Suprapubic skin (tissue), 3 donors: Measurements from ENCODE around the gene MOCOS.

Experiments used
- CTCF ChIP-seq, 2 donors: fragments of 200-600 bp in 1 of 2; fragments of 450-650 bp in 1 of 2; sonication (generic) in 1 of 2; IDR thresholded peaks; one replicate each; pipeline ENCODE4 v1.5.1; 2016 to 2019; ENCODE audit warnings: antibody characterized with exemption in 2 of 2, mild to moderate bottlenecking in 1 of 2, moderate library complexity in 1 of 2
- EP300 ChIP-seq: sonication (generic); formaldehyde crosslinking; IDR thresholded peaks from one replicate; pipeline ENCODE4 v1.6.1; 2017; ENCODE audit warnings: antibody characterized with exemption
- POLR2A ChIP-seq, 2 donors: fragments of 450-650 bp; IDR thresholded peaks; one replicate each; pipeline ENCODE4 v1.6.1; 2017; ENCODE audit warnings: antibody characterized with exemption in 2 of 2, mild to moderate bottlenecking in 2 of 2, moderate library complexity in 2 of 2

- TF ChIP-seq POLR2A (IDR thresholded peaks at IDR 0.05) (no peak), CTCF (IDR thresholded peaks at IDR 0.05) (no peak), EP300 (no peak)
These were observed 28.9 kb upstream of the MOCOS start for GRCh38 chr18:36158266-36158867.
